Natural killer cell (primary cell): ENCODE results near the gene CRYGB. TPM values are rescaled to one million over a fixed set of nuclear protein-coding genes. Genes with fewer than 3 reads are reported as not detected.

Experiments used
- ATAC-seq, 3 donors: fragments of 150-1000 bp in 2 of 3; fragments of 200-7000 bp in 1 of 3; cut with Tn5 transposase; 1 replicate in 1 of 3; 2 replicates in 2 of 3; pipeline ENCODE4 v1.10.0; 2021; ENCODE audit warnings: mild to moderate bottlenecking in 2 of 3, moderate library complexity in 2 of 3
- DNase-seq, 2 donors: peaks; one replicate each; pipeline versions ENCODE4 v3.0.0 to v3.0.0-alpha.2; 2013 to 2021; ENCODE audit warnings: mixed read lengths in 1 of 2
- H3K27ac ChIP-seq: one replicate; pipeline ENCODE4 v1.5.1; 2013; ENCODE audit warnings: mild to moderate bottlenecking, low read length
- H3K27me3 ChIP-seq: one replicate; pipeline ENCODE4 v1.6.1; 2013; ENCODE audit warnings: low read length; ENCODE audit not compliant: control insufficient read depth, insufficient read depth
- H3K36me3 ChIP-seq: one replicate; pipeline ENCODE4 v1.6.1; 2013; ENCODE audit warnings: low read length; ENCODE audit not compliant: control insufficient read depth, insufficient read depth
- H3K4me1 ChIP-seq: one replicate; pipeline ENCODE4 v1.6.1; 2013; ENCODE audit warnings: low read length; ENCODE audit not compliant: control insufficient read depth, insufficient read depth
- H3K4me3 ChIP-seq: one replicate; pipeline ENCODE4 v1.5.1; 2013; ENCODE audit warnings: low read length
- H3K9me3 ChIP-seq: one replicate; pipeline ENCODE4 v1.6.1; 2013; ENCODE audit warnings: low read length; ENCODE audit not compliant: control insufficient read depth, insufficient read depth
- H3K27ac Mint-ChIP-seq, 2 donors: one replicate each; pipeline ENCODE4 v1.8.0; 2022; ENCODE audit warnings: mild to moderate bottlenecking in 2 of 2, mixed read lengths in 2 of 2, moderate library complexity in 1 of 2
- H3K27me3 Mint-ChIP-seq, 2 donors: one replicate each; pipeline ENCODE4 v1.8.0; 2022; ENCODE audit warnings: low read depth in 2 of 2, mixed read lengths in 2 of 2
- H3K36me3 Mint-ChIP-seq: one replicate; pipeline ENCODE4 v1.8.0; 2022; ENCODE audit warnings: mixed read lengths
- H3K4me1 Mint-ChIP-seq, 2 donors: one replicate each; pipeline ENCODE4 v1.8.0; 2022; ENCODE audit warnings: mixed read lengths in 2 of 2
- H3K4me3 Mint-ChIP-seq: one replicate; pipeline ENCODE4 v1.8.0; 2022; ENCODE audit warnings: mild to moderate bottlenecking, moderate library complexity, mixed read lengths
- H3K9me3 Mint-ChIP-seq, 2 donors: one replicate each; pipeline ENCODE4 v1.8.0; 2022; ENCODE audit warnings: mixed read lengths in 2 of 2
- CTCF ChIP-seq: fragments of 200-600 bp; IDR thresholded peaks from one replicate; pipeline ENCODE4 v1.8.0; 2022; ENCODE audit warnings: antibody characterized with exemption
- WGBS: methylation state at CpG from one replicate; pipeline ENCODE4 v1.1.7; 2013; ENCODE audit warnings: missing lambda C conversion rate; ENCODE audit not compliant: insufficient coverage; 5-methylcytosine and 5-hydroxymethylcytosine counted together
- intact Hi-C: fragments of 100-400 bp; cut with micrococcal nuclease; formaldehyde crosslinking; loops from one replicate; pipeline ENCODE4 v1.14.2; 2022
- total RNA-seq, 4 donors: library from RNA; stranded (reverse); fragments of 120-200 nt in 1 of 4; gene quantifications; one replicate each; pipeline versions ENCODE4 v1.2.3 to v1.2.4, GENCODE V29; 2013 to 2022

The CRYGB gene
- not detected for total RNA-seq
- total RNA-seq (2013): not detected

GRCh38 chr2:208146006-208146405, at the start of gene CRYGB:
CRYGB (minus strand) TSS chr2:208146158; CDS start chr2:208146120, 38 bp downstream.
- WGBS: 78% methylated on average over 6 of the region's 6 CpGs
- no peaks in the 10 kb centered on the region for H3K36me3 Mint-ChIP-seq
- H3K27ac Mint-ChIP-seq: no peak within 1 kb of the TSS
- intact Hi-C loops: no loop called here
- no peaks in the 10 kb centered on the region for H3K4me1 Mint-ChIP-seq
- no peaks in the 10 kb centered on the region for H3K9me3 ChIP-seq
- H3K36me3 ChIP-seq: no peaks in the 10 kb centered on the region
- no peak for DNase-seq
- H3K27me3 ChIP-seq: no peaks in the 10 kb centered on the region
- peaks cover 0 to 7% of the 10 kb centered on the region in 2 donors for H3K27me3 Mint-ChIP-seq
- ATAC-seq: no peak
- no peaks in the 10 kb centered on the region for H3K9me3 Mint-ChIP-seq
- TF ChIP-seq CTCF: no peak
- no peaks in the 10 kb centered on the region for H3K4me1 ChIP-seq
- no peak within 1 kb of the TSS for H3K4me3 Mint-ChIP-seq
- H3K4me3 ChIP-seq: no peak within 1 kb of the TSS
- no peak within 1 kb of the TSS for H3K27ac ChIP-seq

- Histone ChIP-seq H3K4me1 (no peaks in the 10 kb centered on the region), H3K4me3 (no peak overlapping the region), H3K36me3 (no peaks in the 10 kb centered on the region), H3K9me3 (no peaks in the 10 kb centered on the region), H3K27me3 (no peaks in the 10 kb centered on the region), H3K27ac (no peak overlapping the region)
- H3K9me3 Mint-ChIP-seq: no peaks in the 10 kb centered on the region
- WGBS: 83% methylated on average over 3 of the region's 3 CpGs
- H3K4me3 Mint-ChIP-seq: no peak overlapping the region
- no peak overlapping the region for H3K27ac Mint-ChIP-seq
- H3K4me1 Mint-ChIP-seq: no peaks in the 10 kb centered on the region
- DNase-seq: no peak
- no peaks in the 10 kb centered on the region for H3K36me3 Mint-ChIP-seq
- no peaks in the 10 kb centered on the region for H3K27me3 Mint-ChIP-seq
- no peak for TF ChIP-seq CTCF
- ATAC-seq: no peak
- intact Hi-C loops: no loop called here
Measured at GRCh38 chr2:208195531-208195930, 49.6 kb upstream of the CRYGB start.

DNA sequence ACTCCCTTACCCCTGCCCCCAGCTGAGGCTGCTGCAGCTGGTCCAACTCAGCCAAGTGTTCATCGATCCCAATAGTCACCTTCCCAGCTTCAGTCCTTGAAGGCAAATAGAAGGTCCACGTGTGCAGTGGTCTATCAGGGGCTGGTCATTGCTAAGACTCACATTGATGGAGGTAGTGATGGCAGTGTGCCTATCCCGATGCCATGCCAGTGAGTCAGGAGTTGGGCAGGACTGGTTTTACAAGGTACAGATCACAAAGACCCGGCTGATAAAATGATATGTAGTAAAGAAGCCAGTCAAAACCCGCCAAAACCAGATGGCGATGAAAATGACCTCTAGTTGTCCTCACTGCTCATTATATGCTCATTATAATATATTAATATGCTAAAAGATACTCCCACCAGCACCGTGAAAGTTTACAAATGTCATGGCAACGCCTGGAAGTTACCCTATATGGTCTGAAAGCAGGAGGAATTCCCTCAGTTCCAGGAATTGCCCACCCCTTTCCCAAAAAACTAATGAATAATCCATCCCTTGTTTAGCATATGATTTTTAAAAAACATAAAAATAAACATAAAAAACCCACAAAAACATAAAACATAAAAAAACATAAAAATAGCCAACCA, 46.8 kb upstream of the CRYGB start:
- 87% methylated on average over 6 of the region's 8 CpGs for WGBS
- H3K27me3 Mint-ChIP-seq: peaks cover 0 to 6% of the 10 kb centered on the region in 2 donors
- H3K36me3 ChIP-seq: no peaks in the 10 kb centered on the region
- no peaks in the 10 kb centered on the region for H3K9me3 ChIP-seq
- no peaks in the 10 kb centered on the region for H3K4me1 ChIP-seq
- no peaks in the 10 kb centered on the region for H3K27me3 ChIP-seq
- intact Hi-C loops: no loop called here
- no peak overlapping the region for H3K4me3 Mint-ChIP-seq
- no peak overlapping the region for H3K27ac Mint-ChIP-seq
- H3K4me1 Mint-ChIP-seq: no peaks in the 10 kb centered on the region
- no peak for TF ChIP-seq CTCF
- no peaks in the 10 kb centered on the region for H3K36me3 Mint-ChIP-seq
- ATAC-seq (no peak), DNase-seq (no peak)
- H3K9me3 Mint-ChIP-seq: no peaks in the 10 kb centered on the region
- H3K27ac ChIP-seq: no peak overlapping the region
- no peak overlapping the region for H3K4me3 ChIP-seq
